Breast epithelium (tissue), 3 donors: ENCODE data around the gene GSTM3.
"Not testable (repeated sequence)": the region's sequence is repeated elsewhere in the genome, so short reads cannot be mapped to it uniquely, and the experiment has no call there.

Experiments
- CTCF ChIP-seq, 3 donors: fragments of 450-650 bp; IDR thresholded peaks; one replicate each; pipeline ENCODE4 v1.5.1; 2016 to 2017; ENCODE audit warnings: antibody characterized with exemption in 3 of 3, mild to moderate bottlenecking in 3 of 3, moderate library complexity in 3 of 3
- POLR2A ChIP-seq: fragments of 450-650 bp; IDR thresholded peaks from one replicate; pipeline ENCODE4 v1.6.1; 2016; ENCODE audit warnings: antibody characterized with exemption, mild to moderate bottlenecking, moderate library complexity
- POLR2AphosphoS5 ChIP-seq, 3 donors: sonication (generic); formaldehyde crosslinking; IDR thresholded peaks; one replicate each; pipeline ENCODE4 v1.6.1; 2017; ENCODE audit warnings: antibody characterized with exemption in 3 of 3

GRCh38 chr1:109709822-109710221, 31.0 kb downstream of the GSTM3 start:
- TF ChIP-seq CTCF (IDR thresholded peaks at IDR 0.05); POLR2A; POLR2AphosphoS5 (IDR thresholded peaks at IDR 0.05): not testable (repeated sequence)
